HS-5 (cell line): ENCODE measurements around the gene RAB40A.
"Not testable (repeated sequence)": the region's sequence is repeated elsewhere in the genome, so short reads cannot be mapped to it uniquely, and the experiment has no call there.

Experiments
- DNase-seq: peaks from one replicate; pipeline ENCODE4 v3.0.0-alpha.2; 2012; ENCODE audit warnings: low read depth

The RAB40A gene

GRCh38 chrX:103523605-103524004, 4.3 kb upstream of the RAB40A start:
- DNase-seq, result no peak

DNA sequence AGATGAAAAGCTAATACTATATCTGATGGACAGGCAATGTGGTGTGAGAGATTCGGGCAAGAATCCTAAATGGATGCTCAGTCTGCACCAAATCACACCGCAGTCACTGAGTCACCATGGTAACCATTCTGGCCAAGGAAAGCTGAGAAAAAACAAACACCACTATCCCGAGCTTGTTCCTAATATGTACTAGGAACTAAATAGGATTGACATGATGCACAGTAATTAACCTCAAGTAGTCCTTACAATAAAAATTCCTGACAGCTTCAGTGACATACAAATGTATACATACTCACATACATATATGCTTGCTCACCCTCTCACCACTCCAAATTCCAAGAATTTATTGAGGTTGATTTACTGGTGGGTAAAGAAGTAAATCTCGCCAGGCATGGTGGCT, 1.1 kb upstream of the RAB40A start:
- DNase-seq, result peak; percentile 23

DNA sequence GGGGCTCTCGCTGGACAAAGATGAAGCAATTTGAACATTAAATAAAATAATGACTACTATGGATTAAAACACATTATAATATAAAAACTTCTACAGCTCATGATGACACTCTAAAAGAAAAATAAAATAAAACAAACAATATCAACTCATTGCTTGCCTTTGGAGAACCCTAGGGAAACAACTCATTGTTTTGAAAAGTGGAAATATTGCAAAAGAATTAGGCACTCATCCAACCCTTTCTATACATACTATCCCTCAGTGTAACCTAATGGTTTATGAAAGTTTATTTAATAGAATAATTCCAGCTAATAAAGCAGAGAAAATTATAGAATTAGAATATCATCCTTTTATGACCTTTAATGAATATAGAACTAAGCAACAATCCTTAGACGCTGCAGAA, 718 bp downstream of the RAB40A start:
- DNase-seq, result no peak

DNA sequence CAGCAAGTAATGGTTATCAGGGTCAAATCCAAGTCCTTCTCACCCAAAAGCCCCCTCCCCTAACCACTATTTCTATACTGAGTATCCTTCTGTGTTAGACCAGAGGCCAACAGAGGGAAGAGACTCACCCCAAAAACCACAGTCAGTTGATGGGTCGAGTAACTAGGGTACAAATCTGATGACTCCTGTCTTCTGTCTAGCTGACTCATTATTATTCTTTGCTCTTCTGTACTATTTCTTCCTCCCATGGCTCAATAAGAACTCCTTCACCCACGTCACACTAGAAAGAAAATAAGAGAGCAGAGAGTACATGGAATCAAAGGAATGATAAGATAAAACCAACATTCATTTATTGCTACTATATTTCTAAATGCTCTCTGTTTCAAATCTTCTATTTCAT, 2.0 kb downstream of the RAB40A start:
- no peak for DNase-seq

GRCh38 chrX:103513476-103514108, 5.7 kb downstream of the RAB40A start:
- DNase-seq, result no peak

DNA sequence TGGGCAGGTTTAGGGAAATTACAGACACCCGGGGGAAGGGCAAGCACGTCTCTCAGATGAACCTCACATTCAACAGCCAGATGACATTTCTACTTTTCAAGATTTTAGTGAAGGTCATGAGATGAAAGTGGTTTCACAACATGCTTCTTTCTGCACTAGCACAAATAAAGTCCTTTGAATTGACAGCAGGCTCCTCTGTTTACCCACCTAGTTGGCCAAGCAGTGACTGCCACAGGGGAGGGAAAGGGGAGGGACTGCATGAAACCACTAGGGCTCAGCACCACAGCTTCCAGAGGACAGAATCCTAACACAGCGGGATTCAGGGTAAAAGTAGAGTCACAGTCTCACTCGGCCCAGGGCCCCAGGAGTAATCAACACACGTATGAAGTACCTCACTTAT, 6.2 kb downstream of the RAB40A start:
- DNase-seq, result no peak

DNA sequence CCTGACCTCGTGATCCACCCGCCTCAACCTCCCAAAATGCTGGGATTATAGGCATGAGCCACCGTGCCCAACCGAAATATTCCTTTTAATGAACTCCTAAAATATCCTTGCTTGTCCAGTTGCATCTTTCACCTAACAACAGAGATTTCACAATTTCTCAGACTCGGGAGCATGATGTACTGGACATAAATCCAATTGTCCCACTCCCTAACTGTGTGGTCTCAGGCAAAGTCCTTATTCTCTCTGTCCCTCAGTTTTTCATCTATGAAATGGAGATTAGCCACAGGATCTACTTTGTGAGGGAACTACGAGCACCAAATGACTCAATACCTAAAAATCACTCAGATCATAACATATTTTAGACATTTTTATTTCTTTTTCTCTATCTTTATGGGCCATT, 9.3 kb downstream of the RAB40A start:
- DNase-seq, result no peak

- no peak for DNase-seq
Observed at GRCh38 chrX:103503853-103504207, 15.5 kb downstream of the RAB40A start.

DNA sequence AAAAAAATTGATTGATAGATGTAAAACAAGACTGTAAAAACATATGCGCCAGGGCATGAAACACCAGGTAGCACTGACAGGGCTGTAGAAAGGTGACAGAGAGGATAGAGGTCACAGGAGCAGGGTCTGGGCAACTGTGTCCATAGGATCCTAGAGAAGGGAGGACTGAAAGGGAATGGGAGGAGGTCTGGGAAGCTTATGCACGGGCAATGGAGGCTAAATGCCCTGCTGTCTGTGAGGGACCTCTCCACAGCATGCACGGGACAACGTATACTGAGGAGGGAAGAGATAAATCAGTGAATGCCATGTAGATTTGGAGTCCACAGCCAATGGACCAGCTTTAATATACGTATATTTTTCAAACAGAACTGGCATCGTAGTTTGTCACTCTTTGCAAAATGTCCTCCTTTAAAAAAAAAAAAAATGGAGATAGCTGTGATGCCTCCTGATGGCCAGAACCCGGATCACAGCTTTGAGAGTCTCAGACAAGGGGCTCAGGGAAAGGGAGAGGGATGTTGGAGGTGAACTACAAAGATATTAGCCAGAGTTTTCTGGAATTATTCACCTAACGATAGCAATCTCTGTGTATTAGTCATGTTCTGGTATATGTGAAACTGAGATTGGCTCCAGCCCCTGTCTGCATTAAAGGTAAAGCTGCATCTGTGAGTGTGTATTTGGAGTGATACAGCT, 16.0 kb downstream of the RAB40A start:
- DNase-seq, result no peak

- no peak for DNase-seq
Observed at GRCh38 chrX:103498786-103499185, 20.5 kb downstream of the RAB40A start.

GRCh38 chrX:103495786-103496185, 23.5 kb downstream of the RAB40A start:
- no peak for DNase-seq

DNA sequence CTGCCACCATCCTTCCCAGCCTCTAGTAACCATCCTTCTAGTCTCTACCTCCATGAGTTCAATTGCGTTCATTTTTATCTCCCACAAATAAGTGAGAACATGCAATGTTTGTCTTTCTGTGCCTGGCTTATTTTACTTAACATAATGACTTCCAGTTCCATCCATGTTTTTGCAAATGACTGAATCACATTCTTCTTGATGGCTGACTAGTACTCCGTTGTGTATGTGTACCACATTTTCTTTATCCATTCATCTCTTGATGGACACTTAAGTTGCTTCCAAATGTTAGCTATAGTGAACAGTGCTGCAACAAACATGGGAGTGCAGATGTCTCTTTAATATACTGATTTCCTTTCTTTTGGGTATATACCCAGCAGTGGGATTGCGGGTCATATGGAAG, 25.7 kb downstream of the RAB40A start:
- not testable (repeated sequence) for DNase-seq

DNA sequence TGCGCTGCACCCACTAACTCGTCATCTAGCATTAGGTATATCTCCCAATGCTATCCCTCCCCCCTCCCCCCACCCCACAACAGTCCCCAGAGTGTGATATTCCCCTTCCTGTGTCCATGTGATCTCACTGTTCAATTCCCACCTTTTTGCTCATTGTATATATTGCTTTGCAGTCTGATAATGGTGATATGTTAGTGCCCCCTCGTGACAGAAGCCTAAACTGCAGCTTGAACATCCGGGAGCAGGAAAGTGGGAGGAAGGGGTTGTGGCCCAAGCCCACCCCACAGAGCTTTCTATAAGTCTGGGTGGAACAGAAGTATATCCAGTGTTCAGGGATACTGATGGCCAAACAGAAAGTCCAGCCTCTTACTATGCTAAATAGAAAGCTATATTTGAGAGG, 29.6 kb downstream of the RAB40A start:
- not testable (repeated sequence) for DNase-seq

DNA sequence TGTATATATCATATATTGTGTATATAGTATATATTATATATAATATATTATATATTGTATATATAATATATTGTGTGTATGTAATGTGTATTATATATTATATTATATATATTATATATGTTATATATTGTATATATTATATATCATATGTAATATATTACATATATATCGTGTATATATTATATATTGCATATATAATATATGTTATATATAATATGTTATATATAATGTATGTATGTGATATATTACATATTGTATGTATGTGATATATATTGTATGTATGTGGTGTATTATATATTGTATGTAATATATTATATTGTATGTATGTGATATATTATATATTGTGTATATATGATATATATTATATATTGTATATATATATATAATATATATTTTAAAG, 30.5 kb downstream of the RAB40A start:
- DNase-seq, result no peak

- DNase-seq, result no peak
Observed at GRCh38 chrX:103488332-103488731, 31.0 kb downstream of the RAB40A start.

- DNase-seq, result no peak
Observed at GRCh38 chrX:103483720-103484119, 35.6 kb downstream of the RAB40A start.

DNA sequence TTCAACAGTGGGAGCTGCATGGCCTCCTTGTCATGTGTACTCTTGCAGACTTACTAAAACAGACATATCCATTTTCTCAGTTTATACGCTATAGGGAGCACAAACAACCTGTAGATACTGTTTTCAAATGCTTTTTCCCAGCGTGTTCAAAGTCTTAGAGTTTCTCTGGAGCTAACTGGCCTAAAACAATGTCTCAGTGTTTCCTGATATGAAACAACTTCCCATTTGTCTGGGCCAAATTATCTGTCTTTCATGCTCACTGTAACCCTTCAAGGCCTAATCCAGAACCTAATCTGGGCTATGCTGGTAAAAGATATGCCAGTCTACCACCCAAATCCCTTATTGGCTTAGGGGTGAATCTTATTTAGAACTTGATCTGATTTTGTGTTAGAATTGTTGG, 38.8 kb downstream of the RAB40A start:
- DNase-seq, result no peak

DNA sequence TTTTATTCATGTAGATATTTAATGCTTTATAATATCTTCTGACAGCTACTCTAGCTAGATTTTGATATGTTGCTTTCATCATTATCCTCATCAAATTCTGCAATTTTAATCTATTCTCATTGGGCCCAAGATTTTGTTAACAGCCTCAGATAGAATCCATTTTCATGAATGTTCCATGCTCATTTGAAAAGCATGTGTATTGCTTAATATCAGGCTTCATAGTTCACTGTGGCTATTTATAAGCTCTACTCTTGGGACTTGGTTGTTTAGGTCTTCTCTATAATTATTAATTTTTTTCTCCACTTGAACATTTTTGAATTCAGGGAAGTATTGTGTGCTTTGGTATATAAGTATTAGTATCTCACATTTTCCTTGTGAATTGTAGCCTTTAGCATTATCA, 41.8 kb downstream of the RAB40A start:
- no peak for DNase-seq

- no peak for DNase-seq
Observed at GRCh38 chrX:103475381-103475780, 43.9 kb downstream of the RAB40A start.

DNA sequence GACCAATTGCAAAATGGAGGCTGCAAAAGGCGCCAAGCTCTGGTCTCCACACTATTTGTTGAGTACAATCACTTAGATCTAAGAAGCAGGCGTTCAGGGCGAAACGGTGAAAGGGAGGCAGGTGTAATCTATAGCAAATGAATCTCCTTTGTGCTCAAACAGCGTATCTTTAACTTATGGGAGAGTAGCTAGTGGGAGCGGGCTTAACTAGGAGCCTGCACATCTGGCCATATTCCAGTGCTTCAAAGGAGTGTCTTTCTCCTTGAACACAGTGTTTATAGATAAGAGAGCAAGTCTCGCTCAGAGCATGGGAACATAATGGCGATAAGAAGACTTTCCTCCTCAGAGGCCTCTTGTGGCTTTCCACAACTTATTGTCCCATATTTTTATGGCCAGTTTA, 49.3 kb downstream of the RAB40A start:
- DNase-seq, result not testable (repeated sequence)

- no peak for DNase-seq
Observed at GRCh38 chrX:103467887-103468286, 51.4 kb downstream of the RAB40A start.

DNA sequence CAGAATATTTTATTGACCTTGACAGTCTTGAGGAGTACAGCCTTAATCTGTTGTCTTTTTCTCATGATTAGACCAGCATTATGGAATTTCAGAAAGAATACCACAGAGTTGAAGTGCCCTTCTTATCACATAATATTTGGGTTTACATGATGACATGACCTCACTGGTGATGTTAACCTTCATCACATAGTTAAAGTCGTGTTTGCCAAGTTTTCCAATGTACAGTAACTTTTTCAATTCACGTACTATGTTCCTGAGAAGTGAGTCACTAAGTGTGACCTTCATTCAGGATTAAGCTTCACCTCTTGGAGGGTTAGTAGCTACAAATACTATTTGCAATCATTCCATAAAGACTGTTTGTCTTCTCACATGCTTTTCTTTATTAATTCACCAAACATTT, 52.1 kb downstream of the RAB40A start:
- no peak for DNase-seq

DNA sequence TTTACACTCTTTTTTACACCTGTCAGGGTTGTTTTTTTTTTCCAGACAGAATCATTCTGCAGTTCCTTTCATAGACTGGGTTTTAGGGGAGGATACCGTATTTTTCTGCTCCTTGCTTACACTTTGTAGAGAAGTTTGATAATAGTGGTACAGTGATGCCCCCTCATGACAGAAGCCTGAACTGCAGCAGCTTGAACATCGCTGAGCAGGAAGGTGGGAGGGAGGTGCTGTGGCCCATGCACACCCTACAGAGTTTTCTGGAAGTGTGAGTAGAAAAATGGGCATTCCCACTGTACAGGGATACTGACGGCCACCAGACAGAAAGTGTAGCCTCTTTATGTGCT, 54.5 kb downstream of the RAB40A start:
- peak; percentile 43 for DNase-seq

DNA sequence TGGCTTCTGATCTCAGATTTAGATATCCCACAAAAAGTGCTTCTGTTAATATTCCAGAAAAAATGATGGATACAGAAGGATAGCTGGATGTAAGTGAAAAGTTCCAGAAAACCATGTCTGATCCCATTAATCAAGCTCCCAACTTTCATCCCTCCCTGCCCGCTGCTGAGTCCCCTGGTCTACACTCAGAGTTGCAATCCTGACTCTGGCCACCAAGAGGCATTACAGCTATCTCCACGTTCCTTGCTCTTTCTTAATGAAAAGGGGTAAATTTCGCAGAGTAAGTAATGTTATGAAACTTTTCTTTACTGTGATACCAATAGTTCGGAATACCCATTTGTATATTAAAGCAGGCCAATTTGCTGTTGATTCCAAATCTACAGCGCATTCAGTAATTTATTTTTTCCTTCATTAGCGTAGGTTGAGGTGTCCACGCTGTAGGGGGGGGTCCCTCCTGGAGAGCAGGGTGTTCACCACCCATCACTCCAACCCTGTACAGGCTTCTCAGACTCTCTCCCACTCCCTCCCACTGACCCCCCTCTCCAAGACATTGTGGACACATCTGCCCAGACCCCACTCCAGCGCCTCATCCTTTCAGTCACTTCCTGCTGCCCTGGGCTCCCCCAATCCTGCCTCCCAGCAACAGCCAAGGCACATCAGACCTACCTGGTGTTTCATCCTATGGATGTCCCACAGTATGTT, 55.1 kb downstream of the RAB40A start:
- no peak for DNase-seq
